HG03442 (cell line): ENCODE results near the gene PLEKHA5.
"Not testable (repeated sequence)": the region's sequence is repeated elsewhere in the genome, so short reads cannot be mapped to it uniquely, and the experiment has no call there.

ENCODE experiments used
- ATAC-seq: cut with Tn5 transposase; IDR thresholded peaks from one replicate; pipeline ENCODE4 v1.9.1; 2021; ENCODE audit warnings: mild to moderate bottlenecking, moderate library complexity; ENCODE audit not compliant: unreplicated experiment

Gene PLEKHA5

DNA sequence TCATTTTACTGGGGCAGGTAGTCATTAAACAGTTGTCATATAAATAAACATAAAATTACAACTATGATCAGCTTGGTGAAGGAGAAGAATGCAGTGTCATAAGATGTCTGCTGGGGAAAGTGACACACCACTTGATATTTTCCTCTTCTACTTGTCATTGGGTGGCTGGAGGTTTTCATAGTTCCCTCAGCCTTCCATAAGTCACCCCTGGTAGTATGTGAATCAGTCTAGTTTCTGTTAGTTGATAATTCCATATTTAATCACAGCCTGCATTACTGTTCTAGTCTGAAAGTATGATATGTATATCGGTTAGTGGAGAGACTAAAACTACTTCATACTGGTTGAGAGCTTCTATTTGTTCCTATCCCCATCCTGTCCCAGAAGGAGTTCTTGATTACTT is 38.2 kb downstream of the PLEKHA5 start:
- no peak for ATAC-seq

DNA sequence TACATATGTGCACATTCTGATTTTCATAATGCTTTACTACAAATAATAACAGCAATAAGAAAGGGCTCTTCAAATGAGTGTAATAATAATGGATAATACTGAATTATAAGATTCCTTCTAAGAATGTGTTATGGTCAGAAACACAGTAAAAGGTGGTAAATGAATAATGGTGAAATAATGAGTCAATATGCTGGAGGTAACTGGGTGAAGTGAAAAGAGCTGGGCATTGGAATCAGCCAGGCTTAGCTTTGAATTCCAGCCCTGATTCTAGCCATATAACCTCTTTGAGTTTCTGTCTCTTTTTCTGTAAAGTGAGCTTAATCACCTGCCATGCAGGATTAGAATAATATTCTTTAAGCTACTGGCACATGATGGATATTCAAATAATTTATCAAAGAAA is 39.1 kb downstream of the PLEKHA5 start:
- ATAC-seq: no peak

GRCh38 chr12:19169222-19169621 is 39.7 kb downstream of the PLEKHA5 start:
- no peak for ATAC-seq

- not testable (repeated sequence) for ATAC-seq
Observed at GRCh38 chr12:19170286-19170685, 40.8 kb downstream of the PLEKHA5 start.

DNA sequence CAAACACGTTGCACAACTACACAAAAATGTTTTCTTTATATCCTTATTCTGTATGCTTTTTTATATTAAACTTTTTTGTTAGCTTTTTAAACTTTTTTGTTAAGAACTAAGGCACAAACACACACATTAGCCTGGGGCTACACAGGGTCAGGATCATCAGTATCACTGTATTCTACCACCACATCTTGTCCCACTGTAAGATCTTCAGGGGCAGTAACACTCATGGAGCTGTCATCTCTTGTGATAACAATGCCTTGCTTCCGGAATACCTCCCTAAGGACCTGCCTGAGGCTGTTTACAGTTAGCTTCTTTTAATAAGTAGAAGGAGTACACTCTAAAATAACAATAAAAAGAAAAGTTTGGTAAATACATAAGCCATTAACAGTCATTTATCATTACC is 42.2 kb downstream of the PLEKHA5 start:
- no peak for ATAC-seq

- ATAC-seq: no peak
Observed at GRCh38 chr12:19177754-19178153, 48.2 kb downstream of the PLEKHA5 start.

GRCh38 chr12:19179986-19180385 is 50.5 kb downstream of the PLEKHA5 start:
- ATAC-seq: no peak

GRCh38 chr12:19181666-19182426 is 52.3 kb downstream of the PLEKHA5 start:
- ATAC-seq: no peak

GRCh38 chr12:19183121-19183838 is 53.7 kb downstream of the PLEKHA5 start:
- no peak for ATAC-seq

DNA sequence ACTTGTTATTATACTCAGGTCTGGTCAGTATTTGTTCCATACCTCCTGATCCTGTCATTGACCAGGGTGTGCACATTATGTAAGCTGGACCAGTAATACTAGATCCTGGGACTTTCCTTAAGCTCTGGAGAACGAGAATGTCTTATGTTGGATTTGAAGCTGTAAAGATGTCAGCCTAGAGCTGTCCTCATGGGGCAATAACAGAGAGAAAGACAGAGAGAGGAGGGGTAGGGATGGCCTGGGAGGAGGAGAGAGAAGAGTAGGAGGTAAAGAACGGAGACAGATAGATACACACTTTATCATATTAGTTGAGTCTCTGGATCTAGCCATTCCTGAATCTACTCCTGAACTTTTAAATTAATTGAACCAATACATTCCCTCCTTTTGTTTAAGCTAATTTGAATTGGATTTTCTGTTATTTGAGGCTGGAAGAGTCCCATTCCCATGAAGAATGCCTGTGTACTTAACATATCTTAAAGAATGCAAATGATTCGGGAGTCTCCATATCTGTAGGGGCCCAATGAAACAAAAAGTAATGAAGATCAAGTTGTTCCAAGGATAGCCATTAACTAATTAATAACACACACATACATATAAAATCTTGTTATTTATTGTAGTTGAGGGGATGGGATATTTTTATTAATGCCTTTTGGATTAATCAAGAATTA is 55.9 kb downstream of the PLEKHA5 start:
- ATAC-seq: no peak

- ATAC-seq: peak; percentile 52
Observed at GRCh38 chr12:19186722-19187661, 57.5 kb downstream of the PLEKHA5 start.

DNA sequence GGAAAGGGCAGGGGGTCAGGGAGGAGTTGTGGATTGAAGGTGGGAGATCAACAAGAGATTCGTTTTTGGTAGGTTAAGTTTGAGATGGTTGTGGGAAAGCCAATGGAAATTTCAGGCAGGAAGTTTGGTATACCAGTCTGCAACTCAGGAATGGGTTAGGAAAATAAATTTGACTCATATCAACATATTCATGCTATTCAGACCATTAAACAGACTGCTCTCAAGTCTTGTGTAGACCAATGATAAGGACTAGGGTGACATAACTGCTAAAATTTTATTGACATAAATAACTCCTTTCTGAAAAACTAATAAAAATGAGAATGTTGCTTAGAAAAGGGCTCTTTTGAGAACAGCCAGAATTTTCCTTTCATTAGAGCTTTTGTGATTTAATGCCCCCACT is 60.0 kb downstream of the PLEKHA5 start:
- ATAC-seq: no peak

DNA sequence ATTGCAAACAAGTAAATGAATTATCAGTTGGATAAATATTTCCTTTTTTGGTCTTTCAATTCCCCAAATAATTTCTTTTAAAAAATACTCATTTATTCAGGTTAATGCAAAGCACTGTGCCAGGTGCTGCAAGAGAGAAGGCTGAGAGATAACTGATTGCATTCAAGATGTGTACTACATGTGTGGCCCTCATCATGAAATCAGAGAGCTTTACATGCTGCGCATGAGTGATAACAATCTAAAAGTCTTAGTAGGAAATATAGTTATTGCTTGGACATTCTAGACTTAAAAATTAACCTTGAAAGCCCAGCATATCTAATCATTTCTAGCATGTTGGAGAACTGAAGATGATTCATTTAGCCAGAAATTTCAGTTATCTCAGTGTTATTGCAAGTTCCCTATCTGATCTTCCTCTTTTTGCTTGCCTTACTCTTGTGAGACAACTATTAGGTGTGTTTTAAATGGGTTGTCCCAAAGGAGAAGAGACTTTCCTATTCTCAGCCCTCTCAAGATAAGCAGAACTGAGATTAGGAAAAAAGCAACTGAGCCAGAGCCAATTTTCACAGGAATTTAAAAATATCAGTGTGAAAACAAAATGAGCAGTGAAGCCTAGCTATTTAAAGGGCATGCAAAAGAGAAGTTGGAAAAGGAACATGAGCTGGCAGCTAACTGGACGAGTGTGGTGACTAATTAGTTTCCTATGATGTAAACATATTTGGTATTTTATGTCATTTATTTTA is 60.9 kb downstream of the PLEKHA5 start:
- ATAC-seq: no peak

- ATAC-seq: no peak
Observed at GRCh38 chr12:19191089-19191488, 61.6 kb downstream of the PLEKHA5 start.

- ATAC-seq: no peak
Observed at GRCh38 chr12:19191563-19191962, 62.0 kb downstream of the PLEKHA5 start.

GRCh38 chr12:19192710-19193109 is 63.2 kb downstream of the PLEKHA5 start:
- ATAC-seq: no peak

- no peak for ATAC-seq
Observed at GRCh38 chr12:19194963-19195362, 65.4 kb downstream of the PLEKHA5 start.

DNA sequence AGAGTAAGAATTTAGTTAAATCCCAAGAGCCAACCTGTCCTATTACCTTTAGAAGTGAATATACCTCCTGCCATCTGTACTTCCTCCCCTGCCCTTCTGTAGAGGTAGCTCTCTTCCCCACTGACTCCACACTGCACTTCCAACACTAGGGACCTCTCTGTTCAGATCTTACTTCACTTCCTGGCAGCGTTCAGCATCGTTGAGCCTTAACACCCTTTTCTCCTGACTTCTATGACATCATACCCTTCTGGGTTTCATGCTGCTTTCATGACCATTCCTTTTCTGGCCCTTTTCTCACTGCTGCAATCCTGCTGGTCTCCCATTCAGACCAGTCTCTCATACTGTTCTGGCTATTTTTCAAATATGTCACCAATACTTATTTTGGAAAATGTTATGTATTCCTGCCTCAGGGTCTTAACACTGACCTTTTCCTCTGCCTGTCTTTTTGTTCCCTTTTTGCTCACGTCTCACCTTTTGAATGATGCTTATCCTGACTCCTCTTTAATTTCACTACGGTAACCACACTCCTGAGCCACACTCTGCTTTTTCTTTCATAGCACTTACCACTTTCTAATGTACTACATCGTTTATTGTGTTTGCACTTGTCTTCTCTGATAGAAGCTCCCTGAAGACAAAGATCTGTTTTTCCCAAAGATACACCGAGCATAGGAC is 67.6 kb downstream of the PLEKHA5 start:
- ATAC-seq: no peak

DNA sequence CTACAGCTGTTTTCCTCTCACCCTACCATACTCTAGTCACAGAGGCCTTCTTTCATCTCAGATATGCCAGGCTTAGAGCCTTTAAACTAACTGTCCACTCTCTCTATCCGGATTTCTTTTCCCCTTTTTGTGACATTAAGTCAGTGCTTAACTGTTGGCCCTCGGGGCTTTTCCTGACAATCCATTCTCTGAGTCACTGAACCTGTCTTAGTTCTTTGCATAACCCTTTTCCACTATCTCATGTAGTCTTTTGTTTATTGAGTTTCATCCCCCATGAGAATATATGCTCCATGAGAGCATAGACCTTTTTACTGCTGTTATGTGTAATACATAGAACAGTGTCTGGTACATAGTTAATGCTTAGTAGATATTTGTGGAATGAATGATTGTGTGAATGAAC is 68.7 kb downstream of the PLEKHA5 start:
- ATAC-seq: no peak

GRCh38 chr12:19199332-19199731 is 69.8 kb downstream of the PLEKHA5 start:
- ATAC-seq: no peak
